ENCODE measurements around the gene RBM23.
"Not testable (repeated sequence)": the region's sequence is repeated elsewhere in the genome, so short reads cannot be mapped to it uniquely, and the experiment has no call there.

RBM23 gene

GRCh38 chr14:22915886-22916521 lies 2.9 kb downstream of the RBM23 start:
- DNase-seq, result no peak

GRCh38 chr14:22914836-22915235 lies 4.1 kb downstream of the RBM23 start:
- DNase-seq, result not testable (repeated sequence)

- no peak for DNase-seq
Observed at GRCh38 chr14:22910916-22911315, 8.0 kb downstream of the RBM23 start.

- no peak for DNase-seq
Observed at GRCh38 chr14:22908601-22909000, 10.3 kb downstream of the RBM23 start.

GRCh38 chr14:22907429-22907828 lies 11.5 kb downstream of the RBM23 start:
- DNase-seq, result no peak

- DNase-seq, result no peak
Observed at GRCh38 chr14:22906073-22906472, 12.9 kb downstream of the RBM23 start.

GRCh38 chr14:22905627-22906026 lies 13.3 kb downstream of the RBM23 start:
- no peak for DNase-seq

GRCh38 chr14:22903742-22904087 lies 15.2 kb downstream of the RBM23 start:
- DNase-seq, result no peak

GRCh38 chr14:22901799-22902198 lies 17.1 kb downstream of the RBM23 start:
- no peak for DNase-seq

- DNase-seq, result peak; percentile 44
Observed at GRCh38 chr14:22900081-22900799, 18.7 kb downstream of the RBM23 start.

- no peak for DNase-seq
Observed at GRCh38 chr14:22898302-22899090, 20.5 kb downstream of the RBM23 start.

- DNase-seq, result no peak
Observed at GRCh38 chr14:22897357-22897756, 21.6 kb downstream of the RBM23 start.

- no peak for DNase-seq
Observed at GRCh38 chr14:22896760-22897159, 22.2 kb downstream of the RBM23 start.

- no peak for DNase-seq
Observed at GRCh38 chr14:22896356-22896755, 22.6 kb downstream of the RBM23 start.

GRCh38 chr14:22895402-22895801 lies 23.5 kb downstream of the RBM23 start:
- DNase-seq, result no peak

- no peak for DNase-seq
Observed at GRCh38 chr14:22893706-22894105, 25.2 kb downstream of the RBM23 start.

- DNase-seq, result no peak
Observed at GRCh38 chr14:22892488-22892887, 26.5 kb downstream of the RBM23 start.

GRCh38 chr14:22890416-22890815 lies 28.5 kb downstream of the RBM23 start:
- no peak for DNase-seq

GRCh38 chr14:22888662-22889061 lies 30.3 kb downstream of the RBM23 start:
- DNase-seq, result no peak

GRCh38 chr14:22887990-22888378 lies 31.0 kb downstream of the RBM23 start:
- DNase-seq, result no peak

- peak; percentile 97 for DNase-seq
Observed at GRCh38 chr14:22887260-22887989, 31.5 kb downstream of the RBM23 start.

GRCh38 chr14:22886500-22887259 lies 32.3 kb downstream of the RBM23 start:
- peak; percentile 60 for DNase-seq

GRCh38 chr14:22885975-22886374 lies 33.0 kb downstream of the RBM23 start:
- no peak for DNase-seq
